ENCODE measurements around the gene CNN1.

- TF ChIP-seq, protein P1, sequence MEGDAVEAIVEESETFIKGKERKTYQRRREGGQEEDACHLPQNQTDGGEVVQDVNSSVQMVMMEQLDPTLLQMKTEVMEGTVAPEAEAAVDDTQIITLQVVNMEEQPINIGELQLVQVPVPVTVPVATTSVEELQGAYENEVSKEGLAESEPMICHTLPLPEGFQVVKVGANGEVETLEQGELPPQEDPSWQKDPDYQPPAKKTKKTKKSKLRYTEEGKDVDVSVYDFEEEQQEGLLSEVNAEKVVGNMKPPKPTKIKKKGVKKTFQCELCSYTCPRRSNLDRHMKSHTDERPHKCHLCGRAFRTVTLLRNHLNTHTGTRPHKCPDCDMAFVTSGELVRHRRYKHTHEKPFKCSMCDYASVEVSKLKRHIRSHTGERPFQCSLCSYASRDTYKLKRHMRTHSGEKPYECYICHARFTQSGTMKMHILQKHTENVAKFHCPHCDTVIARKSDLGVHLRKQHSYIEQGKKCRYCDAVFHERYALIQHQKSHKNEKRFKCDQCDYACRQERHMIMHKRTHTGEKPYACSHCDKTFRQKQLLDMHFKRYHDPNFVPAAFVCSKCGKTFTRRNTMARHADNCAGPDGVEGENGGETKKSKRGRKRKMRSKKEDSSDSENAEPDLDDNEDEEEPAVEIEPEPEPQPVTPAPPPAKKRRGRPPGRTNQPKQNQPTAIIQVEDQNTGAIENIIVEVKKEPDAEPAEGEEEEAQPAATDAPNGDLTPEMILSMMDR (IDR thresholded peaks at IDR 0.05): no peak
- TF ChIP-seq POLR2A (IDR thresholded peaks at IDR 0.05): no peak
- no peak for TF ChIP-seq EP300 (IDR thresholded peaks at IDR 0.05)
These were observed 11.6 kb downstream of the CNN1 start for GRCh38 chr19:11550265-11550664.
